CD1c-positive myeloid dendritic cell (primary cell): Measurements from ENCODE around the gene ALDH1A3.

Source experiments
- DNase-seq: peaks from one replicate; pipeline ENCODE4 v3.0.0-alpha.2; 2016; ENCODE audit errors: extremely low spot score

Gene ALDH1A3

DNA sequence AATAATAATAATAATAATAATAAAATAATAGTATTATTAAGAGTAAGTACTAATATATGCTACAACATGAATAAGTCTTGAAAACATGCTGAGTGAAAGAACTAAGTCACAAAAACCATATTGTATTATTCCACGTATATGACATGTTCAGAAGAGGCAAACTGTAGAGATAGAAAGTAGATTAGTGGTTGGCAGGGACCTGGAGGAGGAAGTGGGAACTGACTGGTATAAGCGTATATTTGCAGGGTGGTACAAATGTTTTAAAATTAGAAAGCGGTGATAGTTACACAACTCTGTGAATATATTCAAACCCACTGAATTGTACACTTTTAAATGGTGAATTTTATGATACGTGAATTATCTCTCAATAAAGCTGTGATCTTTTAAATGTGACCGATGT is 72.3 kb downstream of the ALDH1A3 start:
- no peak for DNase-seq

DNA sequence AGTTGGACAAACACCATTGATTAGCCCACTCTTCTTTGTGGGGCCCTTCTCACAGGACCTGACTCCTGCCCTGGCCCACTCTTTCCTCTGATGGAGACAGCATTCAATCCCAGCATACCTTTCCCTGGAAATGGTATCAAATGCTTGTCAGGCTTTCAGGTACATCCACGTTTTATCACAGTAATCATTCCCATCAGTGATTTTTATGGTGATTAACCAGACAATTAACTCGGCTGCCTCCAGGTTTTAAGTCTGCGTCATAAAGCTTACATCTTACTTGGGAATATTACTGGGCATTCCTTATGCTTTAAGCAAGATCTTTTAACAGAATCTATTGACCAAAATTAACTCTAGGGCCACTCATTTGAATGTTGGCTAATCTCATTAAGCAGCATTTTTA is 72.9 kb downstream of the ALDH1A3 start:
- DNase-seq, result no peak

DNA sequence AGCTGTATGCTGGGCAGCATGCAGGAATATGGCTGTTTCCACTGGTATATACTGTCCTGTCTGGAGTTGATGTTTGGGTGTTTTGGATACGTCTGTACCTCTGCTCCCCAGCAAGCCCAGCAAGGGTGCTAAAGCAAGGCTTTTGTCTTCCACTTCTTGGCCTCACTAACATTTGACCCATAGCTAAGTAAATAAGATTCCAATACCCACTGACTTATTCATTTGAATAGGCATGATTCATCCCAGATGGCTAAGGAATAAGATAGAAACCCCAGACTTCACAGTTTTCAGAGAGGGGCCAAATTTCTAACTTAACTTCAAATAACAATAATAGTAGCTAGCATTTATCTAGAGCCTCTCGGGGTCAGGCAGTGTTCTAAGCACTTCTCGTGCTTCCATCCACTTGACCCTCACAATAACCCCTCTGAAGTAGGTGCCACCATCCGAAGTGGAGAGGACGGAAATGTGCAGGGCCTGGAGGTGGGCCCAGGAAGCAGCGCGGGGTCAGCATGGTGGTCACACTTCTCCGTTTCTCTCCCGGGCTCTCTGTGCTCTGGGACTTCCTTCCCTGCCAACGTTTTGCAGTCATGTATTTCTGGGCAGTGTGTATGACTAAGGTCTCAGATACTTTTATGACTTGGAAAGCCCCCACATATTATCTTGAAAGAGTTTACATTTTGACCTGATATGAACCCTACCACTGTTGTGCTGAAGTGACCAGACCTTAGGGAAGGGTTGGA is 78.9 kb downstream of the ALDH1A3 start:
- no peak for DNase-seq

DNA sequence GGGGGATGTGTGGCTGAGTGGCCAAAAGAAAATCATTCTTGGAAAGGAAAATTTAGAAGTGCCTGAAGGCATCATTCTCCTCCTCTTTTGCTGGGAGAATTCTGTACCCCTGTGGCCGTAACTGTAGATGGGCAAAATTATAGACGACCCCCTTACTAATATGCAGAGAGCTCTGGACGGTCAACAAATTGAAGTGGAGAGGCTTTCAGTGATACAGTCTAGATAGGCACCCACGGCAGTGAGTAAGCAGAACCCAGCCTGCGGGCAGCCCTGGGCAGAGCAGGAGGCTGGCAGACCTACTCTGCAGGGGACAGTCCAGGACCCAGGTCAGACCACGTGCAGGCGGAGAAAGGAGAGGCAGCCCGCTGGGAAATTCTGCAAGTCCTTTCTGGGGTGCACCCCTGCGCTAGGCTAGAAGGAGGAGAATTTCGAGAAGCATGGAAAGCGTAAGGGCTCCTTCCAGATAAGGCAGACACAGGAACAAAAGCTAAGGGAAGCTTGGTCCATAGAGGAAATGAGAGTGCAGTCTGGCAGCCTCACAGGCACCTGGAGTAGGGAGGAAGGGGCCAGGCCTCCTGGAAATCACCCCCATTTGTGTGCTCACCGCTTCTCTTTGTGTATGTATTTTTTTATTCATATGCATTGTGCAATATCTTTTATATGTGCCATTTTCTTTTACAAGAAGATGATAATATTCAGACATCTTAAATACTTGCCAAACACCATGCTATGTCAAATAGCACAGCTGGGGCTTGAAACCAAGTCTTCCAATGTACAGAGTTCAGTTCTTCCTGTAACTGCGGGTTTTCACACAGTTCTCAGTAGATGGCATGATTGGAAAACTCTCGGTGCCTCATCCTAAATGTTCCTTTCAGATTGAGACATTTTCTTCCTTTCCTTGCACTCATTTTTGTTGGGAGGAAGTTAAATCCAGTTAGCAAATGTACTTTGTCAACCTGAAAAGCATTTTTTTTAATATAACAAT is 79.7 kb downstream of the ALDH1A3 start:
- no peak for DNase-seq
